Astrocyte of the spinal cord (primary cell): ENCODE data around the gene LAMP5.

Experiments used
- DNase-seq: peaks from one replicate; pipeline ENCODE4 v3.0.0; 2011; ENCODE audit warnings: low read depth, low spot score
- H3K4me3 ChIP-seq: 2 replicates; pipeline ENCODE4 v1.5.1; 2011; ENCODE audit warnings: low read depth, mild to moderate bottlenecking, low read length, moderate library complexity
- CTCF ChIP-seq: IDR thresholded peaks from 2 replicates; pipeline ENCODE4 v1.5.1; 2012; ENCODE audit warnings: low read depth, mild to moderate bottlenecking, low read length, inconsistent platforms
- in situ Hi-C: cut with HindIII; loops from 2 replicates; pipeline ENCODE4 v1.10.0; 2017; ENCODE audit warnings: low sequenced_read_pairs

Gene LAMP5

GRCh38 chr20:9514461-9515213, at the start of gene LAMP5:
TSS of gene LAMP5 (plus strand) at chr20:9514590. CDS start at chr20:9514853, 263 bp downstream.
- in situ Hi-C loops: no loop called here
- peak; percentile 33 for DNase-seq
- H3K4me3 ChIP-seq: no peak within 1 kb of the TSS
- TF ChIP-seq CTCF: no peak

GRCh38 chr20:9467995-9468394, 46.4 kb upstream of the LAMP5 start:
- in situ Hi-C loops: no loop called here
- peak; percentile 61 for TF ChIP-seq CTCF
- no peak overlapping the region for H3K4me3 ChIP-seq
- DNase-seq: no peak

GRCh38 chr20:9474835-9475415, 39.5 kb upstream of the LAMP5 start:
- no peak for TF ChIP-seq CTCF
- in situ Hi-C loops: no loop called here
- peak; percentile 31 for DNase-seq

GRCh38 chr20:9475456-9475855, 38.9 kb upstream of the LAMP5 start:
- H3K4me3 ChIP-seq: no peak overlapping the region
- no peak for TF ChIP-seq CTCF
- no peak for DNase-seq
- in situ Hi-C loops: no loop called here

More at GRCh38 chr20:9474835-9475415, 39.5 kb upstream of the LAMP5 start:
- no peak overlapping the region for H3K4me3 ChIP-seq

- no peak for DNase-seq
- no peak for TF ChIP-seq CTCF
- H3K4me3 ChIP-seq: no peak overlapping the region
- in situ Hi-C loops: no loop called here
Observed at GRCh38 chr20:9476174-9476573, 38.2 kb upstream of the LAMP5 start.

GRCh38 chr20:9476637-9477036, 37.8 kb upstream of the LAMP5 start:
- no peak for DNase-seq
- H3K4me3 ChIP-seq: no peak overlapping the region
- in situ Hi-C loops: no loop called here
- no peak for TF ChIP-seq CTCF
